ENCODE results near the gene TMCO2. TPM values are rescaled to one million over a fixed set of nuclear protein-coding genes. Genes with fewer than 3 reads are reported as not detected.

Gene TMCO2
- total and polyA plus RNA-seq, 10 of the 15 experiments (the other 5 are each of a cell fraction or from before 2014, with no cell fraction given): not detected

GRCh38 chr1:40252601-40253000 lies 4.9 kb downstream of the TMCO2 start (continued):
- no peak for TF ChIP-seq SKIL (IDR thresholded peaks at IDR 0.05; ENCODE audit: low read depth, poor library complexity, severe bottlenecking)
- no peak for TF ChIP-seq ZBTB4 (CRISPR knock-in tag; IDR thresholded peaks at IDR 0.05)
- TF ChIP-seq LARP7 (IDR thresholded peaks at IDR 0.05): no peak
- no peak for TF ChIP-seq CHD1 (IDR thresholded peaks at IDR 0.05; ENCODE audit: low read depth, low read length)
- no peak for TF ChIP-seq ZBED1 (IDR thresholded peaks at IDR 0.05; ENCODE audit: borderline replicate concordance)
- no peak for TF ChIP-seq SMC3 (IDR thresholded peaks at IDR 0.05; ENCODE audit: borderline replicate concordance, low read length)
- TF ChIP-seq TCF12 (IDR thresholded peaks at IDR 0.05; ENCODE audit: low read depth, low read length): no peak
- TF ChIP-seq NR2F1 (conservative IDR thresholded peaks at IDR 0.05): no peak
- no peak for TF ChIP-seq ZSCAN29 (IDR thresholded peaks at IDR 0.05)
- TF ChIP-seq FOXM1 (IDR thresholded peaks at IDR 0.05; ENCODE audit: low read depth, low read length): no peak
- TF ChIP-seq EED (IDR thresholded peaks at IDR 0.05; ENCODE audit: low read depth): no peak
- no peak for TF ChIP-seq BACH1 (IDR thresholded peaks at IDR 0.05; ENCODE audit: borderline replicate concordance)
- TF ChIP-seq BCLAF1 (IDR thresholded peaks at IDR 0.05): no peak
- TF ChIP-seq EGR1 (IDR thresholded peaks at IDR 0.05; ENCODE audit: borderline replicate concordance in 1 of 2, low read depth in 2 of 2, low read length in 2 of 2): no peak
